K562 (cell line): ENCODE measurements around the gene LMO2. TPM values are rescaled to one million over a fixed set of nuclear protein-coding genes. Genes with fewer than 3 reads are reported as not detected.

Source experiments
- ATAC-seq: fragments of 200-7000 bp; cut with Tn5 transposase; 3 replicates; pipeline ENCODE4 v1.9.1; 2020; ENCODE audit warnings: moderate library complexity
- BruUV-seq: library from RNA; stranded (reverse); fragments of 400-500 nt; replicated peaks from 2 replicates; lab custom pipeline; 2021; lab: Mats Ljungman, UMichigan
- CTCF ChIA-PET: fragments of 300-600 bp; formaldehyde crosslinking; extraction: SDS; loops from one replicate; lab custom pipeline; 2021; ENCODE audit warnings: low intra/inter-chr PET ratio; lab: Yijun Ruan, JAX
- POLR2A ChIA-PET: fragments of 300-600, 350-650 bp; sonication (Branson Sonifier 250); formaldehyde crosslinking; extraction: SDS; loops from one replicate; lab custom pipeline; 2021; ENCODE audit warnings: antibody characterized with exemption, inconsistent platforms; lab: Yijun Ruan, JAX
- DNase-seq, 4 experiments: peaks; one replicate each; pipeline versions ENCODE4 v3.0.0 to v3.0.0-alpha.2; 2011 to 2018; ENCODE audit warnings: low spot score in 3 of 4, mixed read lengths in 3 of 4; ENCODE audit errors: extremely low read depth in 1 of 4
- FAIRE-seq: peaks from 2 replicates; lab custom pipeline; 2011; peaks lifted over from hg19 to GRCh38; lab: Jason Lieb, UNC
- H2AFZ ChIP-seq: 2 replicates; pipeline ENCODE4 v1.6.0; 2011; ENCODE audit warnings: low read depth, low read length, control low read depth, inconsistent platforms
- H3K27ac ChIP-seq: fragments of 200-600 bp; 3 replicates; pipeline ENCODE4 v1.8.0; 2011; ENCODE audit warnings: low read depth, mild to moderate bottlenecking, control low read depth, inconsistent platforms, low read length, moderate library complexity, mixed read lengths; ENCODE audit errors: extremely low read depth
- H3K27me3 ChIP-seq, 2 experiments: fragments of 300-600 bp in 1 of 2; 2 replicates in 1 of 2; 3 replicates in 1 of 2; pipeline versions ENCODE4 v1.6.0 to v1.8.0; 2011; ENCODE audit warnings: inconsistent platforms in 2 of 2, low read length in 2 of 2, mild to moderate bottlenecking in 1 of 2, mixed read lengths in 1 of 2, moderate library complexity in 1 of 2; ENCODE audit not compliant: control insufficient read depth in 2 of 2, insufficient read depth in 2 of 2
- H3K36me3 ChIP-seq: fragments of 300-600 bp; 3 replicates; pipeline ENCODE4 v1.8.0; 2011; ENCODE audit warnings: mild to moderate bottlenecking, low read length, inconsistent platforms; ENCODE audit not compliant: control insufficient read depth, insufficient read depth
- H3K4me1 ChIP-seq, 2 experiments: fragments of 200-600 bp in 1 of 2; replicated peaks in 1 of 2; 2 replicates in 1 of 2; 3 replicates in 1 of 2; pipeline versions ENCODE4 v1.5.1 to v1.8.0; 2011; ENCODE audit warnings: inconsistent platforms in 2 of 2, low read length in 2 of 2, mild to moderate bottlenecking in 1 of 2, mixed read lengths in 1 of 2, moderate library complexity in 1 of 2; ENCODE audit not compliant: control insufficient read depth in 2 of 2, insufficient read depth in 2 of 2
- H3K4me2 ChIP-seq: 2 replicates; pipeline ENCODE4 v1.6.1; 2011; ENCODE audit warnings: low read length, control low read depth, inconsistent platforms, mixed read lengths; ENCODE audit not compliant: insufficient read depth
- H3K4me3 ChIP-seq: fragments of 200-600 bp; sonication (generic), shearing (Covaris generic); 2 replicates; pipeline ENCODE4 v1.5.1; 2016; ENCODE audit warnings: control low read depth, inconsistent platforms
- H3K79me2 ChIP-seq: fragments of 200-600 bp; 3 replicates; pipeline ENCODE4 v1.8.0; 2011; ENCODE audit warnings: low read length, inconsistent platforms; ENCODE audit not compliant: control insufficient read depth, insufficient read depth
- H3K9ac ChIP-seq, 2 experiments: 2 replicates each; pipeline versions ENCODE4 v1.6.0 to v1.6.1; 2011; ENCODE audit warnings: low read depth in 2 of 2, low read length in 2 of 2, control low read depth in 1 of 2, inconsistent platforms in 1 of 2, mild to moderate bottlenecking in 1 of 2, mixed read lengths in 1 of 2; ENCODE audit not compliant: insufficient read depth in 1 of 2
- H3K9me1 ChIP-seq: one replicate; pipeline ENCODE4 v1.6.0; 2011; ENCODE audit warnings: inconsistent platforms, mild to moderate bottlenecking, low read length, moderate library complexity; ENCODE audit not compliant: control insufficient read depth, insufficient read depth
- H3K9me3 ChIP-seq: replicated peaks from 2 replicates; pipeline ENCODE4 v1.5.1; 2011; ENCODE audit warnings: low read depth, low read length, inconsistent platforms; ENCODE audit not compliant: control insufficient read depth, insufficient read depth
- H4K20me1 ChIP-seq: replicated peaks from 2 replicates; pipeline ENCODE4 v1.6.1; 2011; ENCODE audit warnings: low read length, inconsistent platforms, mixed read lengths; ENCODE audit not compliant: control insufficient read depth, insufficient read depth
- CBX5 ChIP-seq: IDR thresholded peaks from 2 replicates; pipeline ENCODE4 v1.6.1; 2014; ENCODE audit warnings: low read depth, borderline replicate concordance
- COPS2 ChIP-seq: fragments of 450-650 bp; conservative IDR thresholded peaks from 2 replicates; pipeline ENCODE4 v1.6.1; 2016; ENCODE audit warnings: mild to moderate bottlenecking, moderate library complexity
- EP300 ChIP-seq: IDR thresholded peaks from 2 replicates; pipeline ENCODE4 v1.6.1; 2012; ENCODE audit warnings: low read length, improper control_type of control experiment
- ETV5 ChIP-seq: sonication (generic); formaldehyde crosslinking; IDR thresholded peaks from 2 replicates; pipeline ENCODE4 v1.4.0; 2020; ENCODE audit warnings: low read depth, mild to moderate bottlenecking, missing genetic modification reagents
- EZH2 ChIP-seq: IDR thresholded peaks from 2 replicates; pipeline ENCODE4 v1.6.1; 2012; ENCODE audit warnings: low read depth, mild to moderate bottlenecking, inconsistent platforms, low read length, borderline replicate concordance
- JUNB ChIP-seq: fragments of 450-650 bp; formaldehyde crosslinking; conservative IDR thresholded peaks from 2 replicates; pipeline ENCODE4 v1.4.0; 2020; ENCODE audit warnings: mild to moderate bottlenecking
- KAT7 ChIP-seq: sonication (generic); formaldehyde crosslinking; IDR thresholded peaks from 2 replicates; pipeline ENCODE4 v1.8.0; 2022; ENCODE audit warnings: missing genetic modification reagents, mild to moderate bottlenecking, borderline replicate concordance
- MTA2 ChIP-seq: fragments of 450-650 bp; IDR thresholded peaks from 2 replicates; pipeline ENCODE4 v1.6.1; 2016; ENCODE audit warnings: low read depth
- RBM34 ChIP-seq: fragments of 200-400 bp; formaldehyde crosslinking; IDR thresholded peaks from 2 replicates; pipeline ENCODE4 v1.6.1; 2018; ENCODE audit warnings: low read length, borderline replicate concordance; ENCODE audit not compliant: insufficient read depth
- SUPT5H ChIP-seq: fragments of 450-650 bp; IDR thresholded peaks from 2 replicates; pipeline ENCODE4 v1.6.1; 2016
- ZKSCAN8 ChIP-seq: fragments of 200-800 bp; sonication (Bioruptor generic); IDR thresholded peaks from 2 replicates; pipeline ENCODE4 v1.6.1; 2016; ENCODE audit warnings: missing genetic modification characterization, missing compliant biosample characterization
- ZNF79 ChIP-seq: fragments of 250-450 bp; sonication (Bioruptor Pico); IDR thresholded peaks from 2 replicates; pipeline ENCODE4 v1.4.0; 2020; ENCODE audit warnings: low read depth, mild to moderate bottlenecking, moderate library complexity
- WGBS: fragments of 100-300 bp; shearing (Covaris generic); methylation state at CpG from one replicate; pipeline ENCODE4 v1.1.6; 2016; ENCODE audit warnings: low coverage, mixed read lengths; ENCODE audit not compliant: insufficient coverage; ENCODE audit errors: missing lambda C conversion rate; 5-methylcytosine and 5-hydroxymethylcytosine counted together
- in situ Hi-C: fragments of 300-500 bp; cut with MboI; formaldehyde crosslinking; loops from 4 replicates; pipeline ENCODE4 v1.15.0; 2018; ENCODE audit warnings: inconsistent platforms, mixed read lengths
- intact Hi-C: fragments of 100-400 bp; cut with micrococcal nuclease; formaldehyde crosslinking; loops from 2 replicates; pipeline ENCODE4 v1.14.2; 2022
- polyA plus RNA-seq, 8 experiments: library from polyadenylated mRNA; depleted of rRNA in 4 of 8; stranded (reverse) in 5 of 8; unstranded in 3 of 8; fragments of >200 nt; fragmentation: Nextera tagmentation in 2 of 8; fragmentation: Illumina TruSeq in 1 of 8; extraction: Ambion mirVana in 2 of 8; extraction: Trizol in 1 of 8; gene quantifications; 2 replicates each; pipeline versions ENCODE4 v1.2.1 to v1.2.3, GENCODE V29; 2011 to 2014; ENCODE audit warnings: inconsistent platforms in 1 of 8, missing spikeins in 1 of 8
- total RNA-seq, 7 experiments: library from RNA; depleted of rRNA in 6 of 7; stranded (reverse); fragments of >200 nt in 6 of 7; fragmentation: Illumina TruSeq in 2 of 7; extraction: Trizol in 2 of 7; gene quantifications; 2 replicates each; pipeline versions ENCODE4 v1.2.1 to v1.2.3, GENCODE V29; 2011 to 2021; ENCODE audit warnings: low replicate concordance in 1 of 7
- TF ChIP-seq, protein P1 (sequence below): sonication (generic); formaldehyde crosslinking; IDR thresholded peaks from 2 replicates; pipeline ENCODE4 v1.8.0; 2022; ENCODE audit warnings: mild to moderate bottlenecking, missing genetic modification reagents
- TF ChIP-seq, protein P2 (sequence below): fragments of 200-800 bp; sonication (Bioruptor generic); IDR thresholded peaks from 2 replicates; pipeline ENCODE4 v1.6.1; 2017; ENCODE audit warnings: missing genetic modification characterization, missing compliant biosample characterization
- TF ChIP-seq, protein P3 (sequence below): fragments of 250-450 bp; sonication (Bioruptor Pico); IDR thresholded peaks from 2 replicates; pipeline ENCODE4 v1.8.0; 2021; ENCODE audit warnings: moderate library complexity, mild to moderate bottlenecking, inconsistent platforms

LMO2 gene
- total and polyA plus RNA-seq, 9 of the 15 experiments (the other 6 are each of a cell fraction or from before 2014, with no cell fraction given), result 6.9 to 126 (median 91.5) TPM

DNA sequence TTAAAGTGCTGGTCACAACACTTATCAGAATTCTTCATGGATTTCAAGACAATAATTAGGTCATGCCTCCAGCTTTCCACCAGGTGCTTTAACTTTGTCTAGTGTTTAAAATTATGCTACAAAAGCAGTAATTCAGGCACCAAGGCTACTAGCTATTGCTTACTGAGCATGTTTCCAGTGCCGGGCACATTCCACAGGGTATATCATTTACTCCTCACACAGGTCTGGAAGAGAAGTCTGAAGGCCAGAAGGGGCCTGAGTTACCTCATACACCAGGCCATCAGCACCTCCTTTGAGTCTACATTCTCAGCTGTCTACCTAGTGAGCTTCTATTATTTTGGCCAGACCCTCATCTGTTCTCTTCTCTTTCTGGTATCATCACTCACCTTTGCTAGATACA is 41.7 kb upstream of the LMO2 start:
- H3K36me3 ChIP-seq, result no peaks in the 10 kb centered on the region
- no peak for ATAC-seq
- 75% methylated on average over 1 of the region's 1 CpG for WGBS
- H3K9me3 ChIP-seq, result peaks cover 17% of the 10 kb centered on the region
- H3K9ac ChIP-seq, result no peak overlapping the region
- BruUV-seq, result no TSS peak
- no peak overlapping the region for H3K4me3 ChIP-seq
- peak overlapping the region; percentile 87 for H2AFZ ChIP-seq
- TF ChIP-seq, protein P1, sequence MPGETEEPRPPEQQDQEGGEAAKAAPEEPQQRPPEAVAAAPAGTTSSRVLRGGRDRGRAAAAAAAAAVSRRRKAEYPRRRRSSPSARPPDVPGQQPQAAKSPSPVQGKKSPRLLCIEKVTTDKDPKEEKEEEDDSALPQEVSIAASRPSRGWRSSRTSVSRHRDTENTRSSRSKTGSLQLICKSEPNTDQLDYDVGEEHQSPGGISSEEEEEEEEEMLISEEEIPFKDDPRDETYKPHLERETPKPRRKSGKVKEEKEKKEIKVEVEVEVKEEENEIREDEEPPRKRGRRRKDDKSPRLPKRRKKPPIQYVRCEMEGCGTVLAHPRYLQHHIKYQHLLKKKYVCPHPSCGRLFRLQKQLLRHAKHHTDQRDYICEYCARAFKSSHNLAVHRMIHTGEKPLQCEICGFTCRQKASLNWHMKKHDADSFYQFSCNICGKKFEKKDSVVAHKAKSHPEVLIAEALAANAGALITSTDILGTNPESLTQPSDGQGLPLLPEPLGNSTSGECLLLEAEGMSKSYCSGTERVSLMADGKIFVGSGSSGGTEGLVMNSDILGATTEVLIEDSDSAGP (CRISPR knock-in tag), result no peak
- TF ChIP-seq EZH2 (no peak), MTA2 (no peak), KAT7 (no peak)
- intact Hi-C loops (no loop called here), in situ Hi-C loops (no loop called here)
- no peak for FAIRE-seq
- no peaks in the 10 kb centered on the region; the same call in 2 of the 3 replicates for H3K79me2 ChIP-seq
- no peaks in the 10 kb centered on the region for H4K20me1 ChIP-seq
- ChIA-PET CTCF (no interaction called here), POLR2A (interaction anchor here (1.3 to 2.1 kb wide), 3 partner anchors 9 to 41 kb away, joined by 3 to 7 read pairs (median 4); no protein-coding TSS in a partner anchor)
- H3K4me2 ChIP-seq, result no peak overlapping the region
- no peaks in the 10 kb centered on the region for H3K9me1 ChIP-seq
- H3K4me1 ChIP-seq, result peaks cover 20 to 59% of the 10 kb centered on the region in 2 experiments
- H3K27me3 ChIP-seq, result no peaks in the 10 kb centered on the region
- no peak overlapping the region for H3K27ac ChIP-seq
- DNase-seq, result no peak

DNA sequence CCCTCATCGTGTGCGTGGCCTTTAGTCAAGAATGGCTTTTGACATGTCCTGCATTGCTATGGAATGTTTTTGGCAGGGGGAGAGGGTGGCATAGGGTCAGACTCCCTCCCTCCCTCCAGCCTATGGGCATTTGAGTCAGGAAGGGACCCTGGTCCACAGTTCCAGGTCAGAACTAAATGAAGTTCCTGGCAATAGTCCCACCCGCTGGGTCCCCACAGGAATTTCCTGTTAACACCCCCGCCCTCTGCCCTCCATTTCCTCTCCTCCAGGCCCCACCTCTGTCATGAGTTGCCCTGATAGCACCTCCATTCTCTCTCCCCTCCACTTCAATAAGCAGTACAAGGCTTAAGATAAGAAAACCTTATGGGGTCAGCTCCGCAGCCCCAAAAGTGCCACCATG is 40.8 kb upstream of the LMO2 start:
- no peaks in the 10 kb centered on the region for H3K9me1 ChIP-seq
- 45% methylated on average over 5 of the region's 5 CpGs for WGBS
- H3K27me3 ChIP-seq, result no peaks in the 10 kb centered on the region
- H3K4me1 ChIP-seq, result peaks cover 15 to 51% of the 10 kb centered on the region in 2 experiments
- no TSS peak for BruUV-seq
- H3K27ac ChIP-seq, result peak overlapping the region; percentile 24; the same call in 2 of the 3 replicates
- no peaks in the 10 kb centered on the region for H3K36me3 ChIP-seq
- DNase-seq (peak; percentile 35 to 62 (median 45)), FAIRE-seq (no peak), ATAC-seq (no peak)
- intact Hi-C loops, result no loop called here
- ChIA-PET POLR2A (no interaction called here), CTCF (no interaction called here)
- H3K4me3 ChIP-seq, result no peak overlapping the region
- H4K20me1 ChIP-seq, result no peaks in the 10 kb centered on the region
- H3K9me3 ChIP-seq, result peaks cover 17% of the 10 kb centered on the region
- H3K4me2 ChIP-seq, result no peak overlapping the region
- H3K9ac ChIP-seq, result no peak overlapping the region
- H2AFZ ChIP-seq, result peak overlapping the region; percentile 87; the same call in 1 of the 2 replicates
- in situ Hi-C loops, result no loop called here
- H3K79me2 ChIP-seq, result no peaks in the 10 kb centered on the region; the same call in 2 of the 3 replicates
- TF ChIP-seq, protein P2, sequence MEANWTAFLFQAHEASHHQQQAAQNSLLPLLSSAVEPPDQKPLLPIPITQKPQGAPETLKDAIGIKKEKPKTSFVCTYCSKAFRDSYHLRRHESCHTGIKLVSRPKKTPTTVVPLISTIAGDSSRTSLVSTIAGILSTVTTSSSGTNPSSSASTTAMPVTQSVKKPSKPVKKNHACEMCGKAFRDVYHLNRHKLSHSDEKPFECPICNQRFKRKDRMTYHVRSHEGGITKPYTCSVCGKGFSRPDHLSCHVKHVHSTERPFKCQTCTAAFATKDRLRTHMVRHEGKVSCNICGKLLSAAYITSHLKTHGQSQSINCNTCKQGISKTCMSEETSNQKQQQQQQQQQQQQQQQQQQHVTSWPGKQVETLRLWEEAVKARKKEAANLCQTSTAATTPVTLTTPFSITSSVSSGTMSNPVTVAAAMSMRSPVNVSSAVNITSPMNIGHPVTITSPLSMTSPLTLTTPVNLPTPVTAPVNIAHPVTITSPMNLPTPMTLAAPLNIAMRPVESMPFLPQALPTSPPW (CRISPR knock-in tag), result peak; percentile 22; the same call in 1 of the 2 replicates
- TF ChIP-seq ZNF79 (CRISPR knock-in tag) (no peak), ETV5 (CRISPR knock-in tag) (no peak), RBM34 (no peak), ZKSCAN8 (no peak), SUPT5H (no peak), CBX5 (no peak), JUNB (CRISPR knock-in tag) (no peak), EP300 (no peak; the same call in 1 of the 2 replicates), COPS2 (no peak)
- TF ChIP-seq, protein P3, sequence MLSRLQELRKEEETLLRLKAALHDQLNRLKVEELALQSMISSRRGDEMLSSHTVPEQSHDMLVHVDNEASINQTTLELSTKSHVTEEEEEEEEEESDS (CRISPR knock-in tag), result no peak
